Adrenal gland (tissue), 5 donors: ENCODE data around the gene MRPS2.

Experiments
- POLR2A ChIP-seq, 2 donors: fragments of 450-650 bp; IDR thresholded peaks; one replicate each; pipeline ENCODE4 v1.6.1; 2017; ENCODE audit warnings: antibody characterized with exemption in 2 of 2, mild to moderate bottlenecking in 2 of 2, moderate library complexity in 1 of 2
- TF ChIP-seq, protein P1 (sequence below), 6 experiments: fragments of 450-650 bp in 4 of 6; fragments of 200-600 bp in 2 of 6; sonication (generic) in 1 of 6; IDR thresholded peaks; 1 replicate in 5 of 6; 2 replicates in 1 of 6; pipeline versions ENCODE4 v1.5.1 to v1.8.0; 2016 to 2021; ENCODE audit warnings: antibody characterized with exemption in 6 of 6, mild to moderate bottlenecking in 2 of 6, moderate library complexity in 1 of 6
- donor health status: DM: no; HTN: no; CAD: no.

DNA sequence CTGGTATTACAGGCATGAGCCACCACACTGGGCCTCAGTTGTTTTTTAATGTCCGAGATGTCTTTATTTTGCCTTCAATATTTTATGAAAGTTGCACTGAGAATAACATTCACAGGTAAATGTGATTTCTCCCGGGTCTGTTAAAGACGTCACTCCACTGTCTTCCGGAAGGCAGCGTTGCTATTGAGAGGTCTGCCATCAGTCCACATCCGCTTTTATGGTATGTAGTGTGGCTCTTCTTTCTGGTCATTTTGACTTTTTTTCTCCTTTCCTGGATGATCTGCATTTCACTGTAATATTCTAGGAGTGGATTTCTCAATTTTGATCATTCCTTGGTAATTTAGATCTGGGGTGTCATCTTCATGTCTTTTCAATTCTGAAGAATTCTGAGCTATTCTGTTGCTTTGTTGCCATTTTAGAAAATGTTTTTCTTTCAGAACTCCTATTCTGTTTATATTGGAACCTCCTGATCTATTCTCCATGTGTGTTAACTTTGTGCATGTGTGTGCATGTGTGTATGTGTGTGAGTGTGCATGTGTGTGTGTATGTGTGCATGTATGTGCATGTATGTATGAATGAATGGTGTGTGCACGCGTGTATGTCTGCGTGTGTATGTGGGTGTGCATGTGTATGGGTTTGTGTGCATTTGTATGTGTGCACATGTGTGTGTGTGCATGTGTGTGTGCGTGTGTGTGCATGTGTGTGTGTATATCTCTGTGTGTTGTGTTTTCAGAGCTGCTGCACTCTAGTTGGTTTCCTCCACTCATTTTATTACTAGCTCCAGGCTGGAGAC is 18.9 kb downstream of the MRPS2 start:
- TF ChIP-seq, protein P1, sequence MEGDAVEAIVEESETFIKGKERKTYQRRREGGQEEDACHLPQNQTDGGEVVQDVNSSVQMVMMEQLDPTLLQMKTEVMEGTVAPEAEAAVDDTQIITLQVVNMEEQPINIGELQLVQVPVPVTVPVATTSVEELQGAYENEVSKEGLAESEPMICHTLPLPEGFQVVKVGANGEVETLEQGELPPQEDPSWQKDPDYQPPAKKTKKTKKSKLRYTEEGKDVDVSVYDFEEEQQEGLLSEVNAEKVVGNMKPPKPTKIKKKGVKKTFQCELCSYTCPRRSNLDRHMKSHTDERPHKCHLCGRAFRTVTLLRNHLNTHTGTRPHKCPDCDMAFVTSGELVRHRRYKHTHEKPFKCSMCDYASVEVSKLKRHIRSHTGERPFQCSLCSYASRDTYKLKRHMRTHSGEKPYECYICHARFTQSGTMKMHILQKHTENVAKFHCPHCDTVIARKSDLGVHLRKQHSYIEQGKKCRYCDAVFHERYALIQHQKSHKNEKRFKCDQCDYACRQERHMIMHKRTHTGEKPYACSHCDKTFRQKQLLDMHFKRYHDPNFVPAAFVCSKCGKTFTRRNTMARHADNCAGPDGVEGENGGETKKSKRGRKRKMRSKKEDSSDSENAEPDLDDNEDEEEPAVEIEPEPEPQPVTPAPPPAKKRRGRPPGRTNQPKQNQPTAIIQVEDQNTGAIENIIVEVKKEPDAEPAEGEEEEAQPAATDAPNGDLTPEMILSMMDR (IDR thresholded peaks at IDR 0.05): no peak
- TF ChIP-seq POLR2A (IDR thresholded peaks at IDR 0.05): no peak
